NCI-H2107 treated with DMSO at 0.1 percent for 48 hours (cell line): ENCODE data around the gene PDXDC1.
"Not testable (repeated sequence)": the region's sequence is repeated elsewhere in the genome, so short reads cannot be mapped to it uniquely, and the experiment has no call there.

Experiments used
- DNase-seq: peaks from one replicate; lab custom pipeline; 2025; ENCODE audit not compliant: unreplicated experiment; lab: John Stamatoyannopoulos, UW

Gene PDXDC1

DNA sequence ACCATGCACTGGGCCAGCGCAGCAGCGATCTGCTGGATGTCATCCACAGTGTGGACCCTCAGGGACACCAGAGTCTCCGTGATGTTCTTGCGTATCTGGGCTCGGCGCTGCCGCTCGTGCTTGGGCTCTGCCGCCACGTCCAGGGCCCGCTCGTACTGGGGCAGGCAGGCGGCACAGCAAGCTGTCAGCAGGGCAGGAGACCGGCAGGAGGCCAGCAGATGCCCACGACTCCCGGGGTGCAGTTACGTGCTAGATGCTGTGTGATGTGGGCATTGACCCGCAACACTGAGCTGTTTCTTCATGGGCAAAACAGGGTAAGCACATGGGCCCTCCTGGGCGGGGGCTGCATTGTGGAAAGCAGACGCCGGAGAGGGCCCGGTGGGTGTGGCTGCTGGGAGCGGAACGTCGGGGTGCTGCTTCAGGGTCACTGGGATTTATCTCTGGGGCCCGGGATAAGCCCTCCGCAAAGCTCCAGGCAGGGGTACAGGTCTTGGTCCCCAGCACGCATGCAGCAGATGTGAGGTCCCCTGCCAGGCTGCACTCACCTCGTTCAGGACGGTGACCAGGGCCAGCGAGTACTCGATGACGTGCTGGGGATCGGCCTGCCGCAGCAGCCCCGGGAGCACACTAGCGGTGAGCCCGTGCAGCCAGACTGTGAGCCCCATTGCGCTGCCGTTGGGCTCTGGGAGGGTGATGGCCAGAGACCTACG is 158.0 kb downstream of the PDXDC1 start:
- DNase-seq, result not testable (repeated sequence)

DNA sequence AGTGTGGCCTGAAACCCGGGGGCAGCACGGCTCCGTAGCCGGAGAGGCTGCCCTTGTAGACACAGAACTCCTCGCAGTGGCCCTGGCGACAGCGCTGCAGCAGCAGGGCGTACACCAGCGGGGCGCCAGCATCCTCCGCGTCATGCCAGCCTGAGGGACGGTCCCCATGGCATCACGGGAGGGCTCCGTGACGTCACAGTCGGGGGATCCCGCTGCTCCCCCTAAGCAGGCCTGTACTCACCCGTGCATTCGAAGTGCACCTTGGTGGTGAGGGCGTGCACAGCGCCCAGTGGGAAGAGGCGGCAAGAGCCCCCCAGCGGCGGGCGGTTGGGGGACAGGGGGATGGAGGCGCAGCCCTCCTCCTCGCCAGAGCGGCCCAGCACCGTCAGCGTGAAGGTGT is 158.7 kb downstream of the PDXDC1 start:
- DNase-seq, result not testable (repeated sequence)

DNA sequence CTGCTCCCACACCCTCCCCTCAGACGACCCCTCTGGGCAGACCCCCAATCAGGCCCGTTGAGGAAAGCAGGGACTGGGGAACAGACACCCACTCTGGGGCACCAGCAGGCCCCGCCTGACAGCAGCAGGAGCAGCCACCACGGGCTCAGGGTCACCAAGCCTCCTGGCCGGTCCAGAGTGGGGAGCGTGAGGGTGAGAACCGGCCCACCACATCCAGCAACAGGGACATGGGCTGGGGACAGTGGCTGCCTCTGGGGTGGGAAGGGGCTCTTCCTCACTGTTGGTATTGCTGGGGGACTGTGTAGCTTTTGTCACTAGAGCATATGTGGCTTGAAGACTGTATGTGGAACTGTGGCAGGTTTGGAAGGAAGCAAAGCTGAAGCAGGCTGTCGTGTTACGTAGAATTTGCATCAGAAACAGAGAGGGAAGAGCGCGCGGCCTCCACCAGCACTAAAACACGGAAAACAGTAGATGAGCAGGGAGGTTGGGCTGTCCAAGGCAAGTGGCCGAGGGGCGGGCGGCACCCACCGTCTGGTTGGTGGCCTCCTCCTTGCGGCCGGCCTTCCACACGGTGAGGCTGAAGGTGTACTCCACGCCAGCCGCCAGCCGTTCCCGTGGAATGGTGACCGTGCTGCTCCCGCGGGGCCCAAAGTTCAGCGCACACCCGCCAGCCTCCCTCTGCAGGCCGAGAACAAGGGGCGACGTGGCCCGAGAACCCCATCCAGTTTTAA is 160.1 kb downstream of the PDXDC1 start:
- DNase-seq, result not testable (repeated sequence)

DNA sequence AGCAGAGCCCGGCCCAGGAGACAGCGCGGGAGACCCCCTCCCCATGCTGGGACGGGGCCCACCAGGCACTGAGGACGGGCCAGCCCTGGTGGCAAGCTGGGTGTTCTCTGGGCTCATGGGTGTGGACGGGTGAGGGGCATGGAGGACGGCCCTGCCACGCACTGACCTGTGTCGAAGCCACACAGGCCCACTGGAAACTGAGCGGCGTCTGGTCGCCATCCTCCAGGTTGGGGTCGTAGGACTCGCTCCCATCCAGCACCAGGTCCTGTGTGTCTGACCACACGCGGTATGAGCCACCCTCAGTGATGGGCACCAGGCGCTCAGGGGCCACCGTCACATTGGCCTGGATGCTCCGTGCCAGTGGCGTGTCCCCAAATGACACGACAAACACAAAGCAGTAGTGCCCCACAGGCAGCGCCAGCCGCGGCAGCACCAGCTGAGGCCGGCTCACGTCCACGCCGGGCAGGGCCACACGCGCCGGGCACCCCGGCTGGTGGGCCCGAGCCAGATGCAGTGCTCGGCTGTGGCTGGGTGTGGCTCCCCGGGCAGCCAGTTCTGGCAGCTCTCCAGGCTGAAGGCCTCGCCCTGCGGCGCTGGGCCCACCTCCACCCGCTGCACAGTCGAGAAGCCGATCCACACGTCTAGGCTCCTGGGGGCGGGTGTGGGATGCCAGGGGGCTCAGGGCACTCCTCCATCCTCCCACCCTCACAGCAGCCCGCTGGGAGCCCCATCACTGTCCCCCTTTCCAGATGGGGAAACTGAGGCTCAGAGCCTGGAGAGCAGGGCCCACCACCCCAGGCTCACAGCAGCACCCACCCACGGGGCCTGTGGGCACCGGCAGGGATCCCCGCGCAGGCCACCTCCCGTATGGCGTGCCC is 160.9 kb downstream of the PDXDC1 start:
- DNase-seq, result not testable (repeated sequence)

DNA sequence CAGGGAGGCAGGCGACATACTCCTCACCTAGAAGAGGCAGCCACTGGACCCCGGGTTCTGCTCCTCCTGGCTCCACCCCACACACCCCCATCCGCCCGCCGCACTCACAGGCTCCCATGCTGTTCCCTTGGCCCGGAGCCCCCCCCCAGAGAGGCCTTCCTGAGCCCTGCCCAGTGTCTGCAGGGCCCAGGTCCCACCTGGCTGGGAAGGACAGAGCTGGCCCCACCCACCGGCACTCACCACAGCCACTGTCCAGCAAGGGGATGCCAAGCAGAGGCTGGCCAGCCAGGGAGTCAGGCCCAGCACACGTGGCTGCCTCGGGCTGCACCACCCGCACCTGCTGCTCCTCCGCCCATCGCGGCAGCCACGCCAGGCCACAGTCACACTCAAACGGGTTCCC is 162.7 kb downstream of the PDXDC1 start:
- not testable (repeated sequence) for DNase-seq

DNA sequence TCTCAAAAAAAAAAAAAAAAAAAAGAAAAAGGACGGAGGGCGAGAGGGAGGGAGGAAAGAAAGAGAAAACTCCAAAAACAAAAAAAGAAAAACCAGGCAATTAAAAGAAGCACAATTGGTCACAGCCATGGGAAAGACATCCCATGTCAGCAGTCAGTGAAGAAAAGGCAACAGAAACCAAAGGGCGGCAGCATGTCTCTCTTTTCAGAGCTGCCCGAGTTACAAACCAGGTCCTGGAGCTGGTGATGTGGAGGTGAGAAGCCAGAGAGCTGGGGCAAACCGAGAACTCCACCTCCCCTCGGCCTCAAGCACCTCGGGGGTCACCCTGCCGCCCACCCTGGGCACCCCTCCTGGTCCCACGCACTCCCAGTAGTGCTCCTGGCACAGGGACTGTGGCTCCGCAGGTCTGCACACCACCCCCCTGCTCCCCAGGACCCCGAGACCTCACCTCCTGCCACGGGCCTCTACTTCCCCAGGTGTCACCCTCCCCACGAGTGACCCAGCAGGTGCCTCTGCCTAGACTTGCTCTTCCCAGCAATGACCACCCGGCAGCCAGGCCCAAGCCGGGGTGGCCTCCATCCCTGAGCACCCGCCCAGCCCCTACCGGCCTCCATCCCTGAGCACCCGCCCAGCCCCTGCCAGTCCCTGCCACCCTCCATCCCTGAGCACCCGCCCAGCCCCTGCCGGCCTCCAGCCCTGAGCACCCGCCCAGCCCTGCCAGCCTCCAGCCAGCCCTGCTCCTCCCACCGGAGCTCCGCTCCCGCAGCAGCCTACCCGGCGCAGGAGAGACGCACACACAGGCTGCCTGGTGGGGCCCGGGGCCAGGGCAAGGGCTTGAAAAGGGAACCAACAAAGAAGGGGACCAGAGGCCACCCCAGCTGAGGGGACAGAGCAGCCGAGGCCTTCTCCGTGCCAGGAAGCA is 165.9 kb downstream of the PDXDC1 start:
- DNase-seq, result not testable (repeated sequence)

DNA sequence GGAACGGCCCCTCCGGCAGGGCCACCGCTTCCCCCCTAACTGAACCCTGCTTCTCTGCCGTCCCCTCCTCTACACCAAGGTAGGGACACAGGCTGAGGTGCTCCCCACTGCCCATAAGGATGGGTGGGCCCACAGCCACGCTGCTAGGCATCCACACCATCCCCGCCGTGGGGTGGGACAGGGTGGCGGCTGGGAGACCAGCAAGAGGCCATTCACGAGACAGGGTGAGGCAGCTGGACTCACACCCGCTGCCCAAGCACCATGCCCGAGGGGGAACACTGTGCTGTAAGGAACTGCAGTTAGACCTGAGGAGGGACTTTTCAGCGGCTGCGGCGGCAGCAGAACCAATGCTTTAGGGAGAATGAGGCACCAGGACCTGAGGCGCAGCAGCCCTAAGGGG is 166.8 kb downstream of the PDXDC1 start:
- no peak for DNase-seq

GRCh38 chr16:15142107-15142890 is 167.5 kb downstream of the PDXDC1 start:
- DNase-seq, result not testable (repeated sequence)

GRCh38 chr16:15142891-15143600 is 168.2 kb downstream of the PDXDC1 start:
- DNase-seq, result not testable (repeated sequence)

GRCh38 chr16:15143601-15144091 is 168.8 kb downstream of the PDXDC1 start:
- DNase-seq, result not testable (repeated sequence)

GRCh38 chr16:15144092-15144631 is 169.3 kb downstream of the PDXDC1 start:
- not testable (repeated sequence) for DNase-seq

DNA sequence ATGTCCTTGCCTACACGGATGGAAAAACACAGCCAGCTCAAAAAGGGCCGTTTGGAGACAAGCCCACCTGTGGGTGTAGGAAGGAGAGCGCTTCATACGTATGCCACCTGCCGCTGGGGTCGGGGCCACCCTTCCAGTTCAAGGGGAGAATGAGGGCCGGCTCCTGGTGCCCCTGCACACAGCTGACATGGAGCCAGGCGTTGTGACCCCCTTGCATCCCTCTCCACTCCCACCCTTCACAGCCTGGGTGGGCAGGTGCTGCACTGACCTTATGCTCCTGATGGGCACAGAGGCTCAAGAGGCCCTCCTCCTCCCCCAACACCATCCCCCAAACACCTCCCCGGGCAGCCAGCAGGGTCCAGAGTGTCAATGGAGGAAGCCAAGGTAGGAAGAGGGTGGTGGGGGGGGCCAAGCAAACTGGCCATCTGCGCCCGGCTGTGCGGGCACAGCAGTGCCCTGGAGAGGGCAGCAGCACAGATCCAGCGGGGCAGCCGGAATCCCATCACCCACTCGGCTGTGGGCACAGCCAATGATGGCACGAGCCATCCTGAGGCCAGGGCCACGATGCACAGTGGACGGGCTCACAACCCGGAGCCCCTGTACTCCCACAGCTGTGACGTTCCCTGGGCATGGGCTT is 170.1 kb downstream of the PDXDC1 start:
- not testable (repeated sequence) for DNase-seq

GRCh38 chr16:15145418-15146263 is 170.8 kb downstream of the PDXDC1 start:
- not testable (repeated sequence) for DNase-seq

DNA sequence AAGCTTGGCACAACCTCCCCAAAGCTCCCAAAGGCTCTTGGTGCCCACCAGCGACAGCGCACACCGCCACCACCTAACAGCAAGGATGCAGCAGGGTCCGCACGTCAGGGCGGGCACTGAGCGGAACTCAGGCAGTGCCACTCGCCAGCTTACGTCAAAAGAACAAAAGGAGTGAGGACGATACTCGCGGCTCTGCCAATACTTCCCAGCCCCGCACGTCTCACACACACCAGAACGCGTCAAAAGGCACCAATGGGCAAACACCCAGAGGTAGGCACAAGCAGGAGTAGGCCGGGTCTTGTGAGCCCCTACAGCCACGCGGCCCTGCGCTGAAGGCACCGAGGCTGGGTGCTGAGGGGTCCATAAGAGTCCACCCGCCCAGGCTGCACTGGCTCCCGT is 171.4 kb downstream of the PDXDC1 start:
- not testable (repeated sequence) for DNase-seq

DNA sequence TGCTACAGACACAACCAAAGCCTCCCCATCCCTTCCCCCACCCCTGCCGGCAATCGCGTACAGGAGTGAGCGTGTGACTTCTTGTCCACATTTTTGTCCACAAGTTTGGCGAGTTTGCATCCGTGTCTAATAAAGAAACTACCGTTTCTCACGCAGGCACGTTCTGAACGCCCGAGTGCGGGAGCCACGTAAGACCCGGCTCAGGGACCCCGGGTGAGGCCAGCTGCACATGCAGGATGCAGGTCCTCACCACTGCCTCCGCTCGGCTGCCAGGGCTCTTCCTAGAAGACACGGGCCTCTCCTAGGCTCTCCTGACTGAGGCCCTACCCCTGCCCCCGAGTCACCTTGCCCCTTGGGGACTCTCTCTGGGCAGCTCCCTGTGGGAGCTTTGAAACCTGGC is 174.0 kb downstream of the PDXDC1 start:
- not testable (repeated sequence) for DNase-seq

- not testable (repeated sequence) for DNase-seq
Observed at GRCh38 chr16:15149260-15149659, 174.4 kb downstream of the PDXDC1 start.

GRCh38 chr16:15154005-15154404 is 179.2 kb downstream of the PDXDC1 start:
- not testable (repeated sequence) for DNase-seq
